ENCODE data around the gene NIF3L1. TPM values are rescaled to one million over a fixed set of nuclear protein-coding genes. Genes with fewer than 3 reads are reported as not detected.

The NIF3L1 gene
- total and polyA plus RNA-seq, 2 of the 13 experiments (the other 11 are each of a cell fraction or from before 2014, with no cell fraction given) = 67.9 to 75.2 TPM

- TF ChIP-seq KLF16 (CRISPR knock-in tag; IDR thresholded peaks at IDR 0.05) (peak; percentile 64 to 97; a peak in 2 of 4 replicates), MED13 (CRISPR knock-in tag; IDR thresholded peaks at IDR 0.05) (0 out of 2 replicates have a peak, but pooled peaks have one; percentile 51), NR2F2 (IDR thresholded peaks at IDR 0.05; ENCODE audit: borderline replicate concordance, low read depth) (peak; percentile 10; the same call in 1 of the 2 replicates), THYN1 (CRISPR knock-in tag; IDR thresholded peaks at IDR 0.05; ENCODE audit: borderline replicate concordance, low read depth) (no peak), ZHX1 (CRISPR knock-in tag; IDR thresholded peaks at IDR 0.05; ENCODE audit: low read depth) (peak; percentile 99), KDM3A (CRISPR knock-in tag; IDR thresholded peaks at IDR 0.05; ENCODE audit: low read depth) (peak; percentile 92), ZNF430 (CRISPR knock-in tag; IDR thresholded peaks at IDR 0.05) (peak; percentile 98), SMARCC2 (IDR thresholded peaks at IDR 0.05) (no peak), CBX2 (IDR thresholded peaks at IDR 0.05; ENCODE audit: low read depth, low read length) (no peak), CBX2 (CRISPR knock-in tag; IDR thresholded peaks at IDR 0.05; ENCODE audit: low read depth) (peak; percentile 86; the same call in 1 of the 2 replicates), TRAFD1 (CRISPR knock-in tag; IDR thresholded peaks at IDR 0.05; ENCODE audit: borderline replicate concordance) (no peak; the same call in 1 of the 2 replicates), ZNF280B (CRISPR knock-in tag; IDR thresholded peaks at IDR 0.05; ENCODE audit: borderline replicate concordance) (peak; percentile 86; the same call in 1 of the 2 replicates), HNF4G (IDR thresholded peaks at IDR 0.05; ENCODE audit: borderline replicate concordance, low read depth, low read length) (no peak), HNF4G (CRISPR knock-in tag; IDR thresholded peaks at IDR 0.05; ENCODE audit: borderline replicate concordance, low read depth) (peak; percentile 69; the same call in 1 of the 2 replicates), PHF8 (CRISPR knock-in tag; IDR thresholded peaks at IDR 0.05) (peak; percentile 96), THRA (CRISPR knock-in tag; IDR thresholded peaks at IDR 0.05; ENCODE audit: borderline replicate concordance) (peak; percentile 85; the same call in 1 of the 2 replicates)
Observed at GRCh38 chr2:200864176-200865034, 24.8 kb upstream of the NIF3L1 start, which contains the start of gene CLK1 (continued).
